ENCODE results near the gene GAPDHS. TPM values are rescaled to one million over a fixed set of nuclear protein-coding genes. Genes with fewer than 3 reads are reported as not detected.
A peak's percentile ranks its signal among the peaks of the same experiment; 100 is the strongest.

GAPDHS gene
- total and polyA plus RNA-seq, 2 of the 13 experiments (the other 11 are each of a cell fraction or from before 2014, with no cell fraction given), result not detected

- TF ChIP-seq ZNF142 (CRISPR knock-in tag; IDR thresholded peaks at IDR 0.05) (0 out of 2 replicates have a peak, but pooled peaks have one; percentile 12), CCDC6 (CRISPR knock-in tag; IDR thresholded peaks at IDR 0.05) (peak; percentile 3; the same call in 1 of the 2 replicates), ZNF605 (CRISPR knock-in tag; IDR thresholded peaks at IDR 0.05) (peak; percentile 38; the same call in 1 of the 2 replicates), ZNF552 (CRISPR knock-in tag; IDR thresholded peaks at IDR 0.05; ENCODE audit: borderline replicate concordance) (0 out of 2 replicates have a peak, but pooled peaks have one; percentile 50), ZHX2 (IDR thresholded peaks at IDR 0.05; ENCODE audit: low read depth) (no peak), ZHX2 (CRISPR knock-in tag; IDR thresholded peaks at IDR 0.05; ENCODE audit: borderline replicate concordance) (no peak), PCBP1 (IDR thresholded peaks at IDR 0.05; ENCODE audit: borderline replicate concordance, low read depth, low read length) (no peak), ZBTB7B (CRISPR knock-in tag; IDR thresholded peaks at IDR 0.05) (no peak), NCOA1 (CRISPR knock-in tag; IDR thresholded peaks at IDR 0.05) (0 out of 2 replicates have a peak, but pooled peaks have one; percentile 35), ZNF232 (CRISPR knock-in tag; IDR thresholded peaks at IDR 0.05; ENCODE audit: borderline replicate concordance) (0 out of 2 replicates have a peak, but pooled peaks have one; percentile 25), KDM5A (IDR thresholded peaks at IDR 0.05; ENCODE audit: borderline replicate concordance, low read length) (peak; percentile 24; the same call in 1 of the 2 replicates), KDM5B (CRISPR knock-in tag; IDR thresholded peaks at IDR 0.05; ENCODE audit: borderline replicate concordance) (peak; percentile 5; the same call in 1 of the 2 replicates), PHF20 (CRISPR knock-in tag; IDR thresholded peaks at IDR 0.05) (no peak), CHD4 (IDR thresholded peaks at IDR 0.05; ENCODE audit: borderline replicate concordance, low read length) (no peak), ZNF576 (CRISPR knock-in tag; IDR thresholded peaks at IDR 0.05) (no peak), RBFOX2 (IDR thresholded peaks at IDR 0.05; ENCODE audit: low read depth, low read length) (no peak), ARNT2 (CRISPR knock-in tag; IDR thresholded peaks at IDR 0.05; ENCODE audit: low read depth) (no peak), SALL1 (CRISPR knock-in tag; IDR thresholded peaks at IDR 0.05) (0 out of 2 replicates have a peak, but pooled peaks have one; percentile 0)
Observed at GRCh38 chr19:35545855-35546381, 12.7 kb downstream of the GAPDHS start (continued).
